WTC11 (cell line): Measurements from ENCODE around the gene SYT1. TPM values are rescaled to one million over a fixed set of nuclear protein-coding genes. Genes with fewer than 3 reads are reported as not detected.
"Not testable (repeated sequence)": the region's sequence is repeated elsewhere in the genome, so short reads cannot be mapped to it uniquely, and the experiment has no call there.

Experiments
- ATAC-seq: fragments of 200-7000 bp; cut with Tn5 transposase; 2 replicates; pipeline ENCODE4 v1.10.0; 2021; ENCODE audit warnings: mild to moderate bottlenecking, moderate library complexity
- CTCF ChIA-PET: fragments of 300-600 bp; sonication (Branson Sonifier 250); formaldehyde crosslinking; loops from one replicate; lab custom pipeline; 2021; ENCODE audit warnings: antibody characterized with exemption; lab: Charles Lee
- POLR2A ChIA-PET: fragments of 350-600 bp; sonication (Branson Sonifier 250); formaldehyde crosslinking; loops from one replicate; lab custom pipeline; 2021; ENCODE audit warnings: antibody characterized with exemption; lab: Charles Lee
- DNase-seq: peaks from one replicate; pipeline ENCODE4 v3.0.0; 2021; ENCODE audit warnings: low spot score
- H3K27ac Mint-ChIP-seq: 2 replicates; pipeline ENCODE4 v1.8.0; 2021; ENCODE audit warnings: mixed read lengths
- H3K27me3 Mint-ChIP-seq: 2 replicates; pipeline ENCODE4 v1.8.0; 2021; ENCODE audit warnings: low read depth, mild to moderate bottlenecking, moderate library complexity, mixed read lengths
- H3K36me3 Mint-ChIP-seq: 2 replicates; pipeline ENCODE4 v1.8.0; 2021; ENCODE audit warnings: mixed read lengths
- H3K4me1 Mint-ChIP-seq: 2 replicates; pipeline ENCODE4 v1.8.0; 2022; ENCODE audit warnings: mixed read lengths
- H3K4me3 Mint-ChIP-seq: 2 replicates; pipeline ENCODE4 v1.8.0; 2021; ENCODE audit warnings: mild to moderate bottlenecking, moderate library complexity, mixed read lengths
- H3K9me3 Mint-ChIP-seq: 2 replicates; pipeline ENCODE4 v1.8.0; 2021; ENCODE audit warnings: mixed read lengths
- AFF4 ChIP-seq: sonication (generic); formaldehyde crosslinking; IDR thresholded peaks from 2 replicates; pipeline ENCODE4 v1.8.1; 2023; ENCODE audit warnings: mild to moderate bottlenecking, missing genetic modification reagents, borderline replicate concordance
- CBFB ChIP-seq: sonication (generic); formaldehyde crosslinking; IDR thresholded peaks from 2 replicates; pipeline ENCODE4 v1.8.1; 2022; ENCODE audit warnings: mild to moderate bottlenecking, low read depth, missing genetic modification reagents
- FOXP1 ChIP-seq: sonication (generic); formaldehyde crosslinking; IDR thresholded peaks from 2 replicates; pipeline ENCODE4 v1.8.0; 2022; ENCODE audit warnings: missing genetic modification reagents, mild to moderate bottlenecking, moderate library complexity, borderline replicate concordance
- FOXP4 ChIP-seq: sonication (generic); formaldehyde crosslinking; IDR thresholded peaks from 2 replicates; pipeline ENCODE4 v1.8.0; 2022; ENCODE audit warnings: mild to moderate bottlenecking, missing genetic modification reagents
- GRHL2 ChIP-seq: fragments of 250-450 bp; sonication (Bioruptor Pico); IDR thresholded peaks from 2 replicates; pipeline ENCODE4 v1.8.0; 2022; ENCODE audit warnings: mild to moderate bottlenecking, moderate library complexity; ENCODE audit not compliant: insufficient replicate concordance, severe bottlenecking
- IRF2 ChIP-seq: sonication (generic); formaldehyde crosslinking; IDR thresholded peaks from 2 replicates; pipeline ENCODE4 v1.8.0; 2022; ENCODE audit warnings: low read depth, missing genetic modification reagents, borderline replicate concordance
- NR2C2 ChIP-seq: sonication (generic); formaldehyde crosslinking; IDR thresholded peaks from 2 replicates; pipeline ENCODE4 v1.8.0; 2022; ENCODE audit warnings: mild to moderate bottlenecking, missing genetic modification reagents
- PRRX2 ChIP-seq: fragments of 250-450 bp; sonication (Bioruptor Pico); IDR thresholded peaks from 2 replicates; pipeline ENCODE4 v1.8.0; 2021; ENCODE audit warnings: mild to moderate bottlenecking
- SOX15 ChIP-seq: fragments of 250-450 bp; sonication (Bioruptor Pico); IDR thresholded peaks from 2 replicates; pipeline ENCODE4 v1.9.0; 2021; ENCODE audit warnings: mild to moderate bottlenecking
- TCF7 ChIP-seq: sonication (generic); formaldehyde crosslinking; IDR thresholded peaks from 2 replicates; pipeline ENCODE4 v1.8.0; 2022; ENCODE audit warnings: mild to moderate bottlenecking, low read depth, missing genetic modification reagents, moderate library complexity
- TEAD1 ChIP-seq: sonication (generic); formaldehyde crosslinking; IDR thresholded peaks from 2 replicates; pipeline ENCODE4 v1.8.0; 2022; ENCODE audit warnings: mild to moderate bottlenecking, missing genetic modification reagents
- USF2 ChIP-seq: sonication (generic); formaldehyde crosslinking; IDR thresholded peaks from 2 replicates; pipeline ENCODE4 v1.8.1; 2023; ENCODE audit warnings: mild to moderate bottlenecking, missing genetic modification reagents, moderate library complexity
- ZNF138 ChIP-seq: sonication (generic); formaldehyde crosslinking; conservative IDR thresholded peaks from 2 replicates; pipeline ENCODE4 v1.8.1; 2022; ENCODE audit warnings: mild to moderate bottlenecking, moderate library complexity, missing genetic modification reagents
- ZNF219 ChIP-seq: sonication (generic); formaldehyde crosslinking; IDR thresholded peaks from 2 replicates; pipeline ENCODE4 v1.8.0; 2023; ENCODE audit warnings: missing genetic modification reagents, mild to moderate bottlenecking, borderline replicate concordance
- ZNF263 ChIP-seq: sonication (generic); formaldehyde crosslinking; IDR thresholded peaks from 2 replicates; pipeline ENCODE4 v1.8.1; 2022; ENCODE audit warnings: low read depth, mild to moderate bottlenecking, moderate library complexity, missing genetic modification reagents
- ZNF317 ChIP-seq: sonication (generic); formaldehyde crosslinking; IDR thresholded peaks from 2 replicates; pipeline ENCODE4 v1.8.1; 2023; ENCODE audit warnings: low read depth, mild to moderate bottlenecking, moderate library complexity, missing genetic modification reagents, borderline replicate concordance
- ZNF396 ChIP-seq: fragments of 250-450 bp; sonication (Bioruptor Pico); IDR thresholded peaks from 2 replicates; pipeline ENCODE4 v1.8.0; 2021; ENCODE audit warnings: mild to moderate bottlenecking, moderate library complexity, borderline replicate concordance
- ZNF423 ChIP-seq: fragments of 250-450 bp; sonication (Bioruptor Pico); IDR thresholded peaks from 2 replicates; pipeline ENCODE4 v2.1.2; 2022; ENCODE audit warnings: mild to moderate bottlenecking, moderate library complexity
- ZSCAN18 ChIP-seq: fragments of 250-450 bp; sonication (Bioruptor Pico); IDR thresholded peaks from 2 replicates; pipeline ENCODE4 v2.1.2; 2022; ENCODE audit warnings: mild to moderate bottlenecking, moderate library complexity
- total RNA-seq: library from RNA; stranded (reverse); gene quantifications from 3 replicates; pipeline ENCODE4 v1.2.3, GENCODE V29; 2021
- TF ChIP-seq, protein P1 (sequence below): sonication (generic); formaldehyde crosslinking; IDR thresholded peaks from 2 replicates; pipeline ENCODE4 v1.8.0; 2022; ENCODE audit warnings: mild to moderate bottlenecking, missing genetic modification reagents

The SYT1 gene
- total RNA-seq, 1 experiment from 2014 or later, result 45.2 TPM

GRCh38 chr12:78840518-78841019, 24.0 kb upstream of the SYT1 start:
- ATAC-seq (peak; percentile 41), DNase-seq (peak; percentile 20)
- H3K27me3 Mint-ChIP-seq, CTCF ChIA-PET, POLR2A ChIA-PET: not testable (repeated sequence)
- Mint-ChIP-seq H3K36me3 (peaks cover 20% of the 10 kb centered on the region), H3K4me1 (peaks cover 51% of the 10 kb centered on the region), H3K9me3 (peaks cover 23% of the 10 kb centered on the region)
- TF ChIP-seq TEAD1 (CRISPR knock-in tag), result peak; percentile 42; the same call in 1 of the 2 replicates
- TF ChIP-seq, all 79 proteins: peak for 1; not testable (repeated sequence) for 78
- peak overlapping the region; percentile 36 for H3K4me3 Mint-ChIP-seq
- H3K27ac Mint-ChIP-seq, result peak overlapping the region; percentile 94

DNA sequence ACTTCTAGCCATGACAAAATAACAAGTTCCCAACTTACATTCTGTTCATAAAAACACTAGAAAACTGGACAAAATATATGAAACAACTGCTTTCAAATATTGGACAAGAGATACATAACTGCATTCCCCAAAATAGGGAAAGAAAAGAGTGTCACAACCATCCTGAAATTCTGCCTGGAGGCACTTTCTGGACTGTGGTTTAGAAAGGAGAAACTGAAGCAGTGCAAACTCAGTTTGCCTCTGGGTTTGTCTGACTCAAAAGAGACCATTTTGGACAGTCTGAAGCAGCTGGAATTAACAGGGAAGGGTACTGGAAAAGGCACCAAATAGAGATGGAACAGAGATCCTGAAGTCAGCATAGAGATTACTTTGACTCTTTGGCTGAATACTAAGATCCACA, 11.3 kb upstream of the SYT1 start:
- no peak for ATAC-seq
- H3K27me3 Mint-ChIP-seq, result no peaks in the 10 kb centered on the region
- no peak overlapping the region for H3K4me3 Mint-ChIP-seq
- no peak overlapping the region for H3K27ac Mint-ChIP-seq
- CTCF ChIA-PET, result no interaction called here
- H3K36me3 Mint-ChIP-seq, result peaks cover 27% of the 10 kb centered on the region
- peaks cover 32% of the 10 kb centered on the region for H3K9me3 Mint-ChIP-seq
- no peaks in the 10 kb centered on the region for H3K4me1 Mint-ChIP-seq
- no peak for DNase-seq
- TF ChIP-seq ZNF423 (no peak), USF2 (CRISPR knock-in tag) (no peak), ZNF263 (CRISPR knock-in tag) (no peak), GRHL2 (CRISPR knock-in tag) (no peak), ZNF219 (CRISPR knock-in tag) (no peak), IRF2 (no peak), TCF7 (CRISPR knock-in tag) (no peak), PRRX2 (no peak), NR2C2 (CRISPR knock-in tag) (no peak), ZNF138 (CRISPR knock-in tag) (no peak), ZNF396 (CRISPR knock-in tag) (no peak)
- TF ChIP-seq, protein P1, sequence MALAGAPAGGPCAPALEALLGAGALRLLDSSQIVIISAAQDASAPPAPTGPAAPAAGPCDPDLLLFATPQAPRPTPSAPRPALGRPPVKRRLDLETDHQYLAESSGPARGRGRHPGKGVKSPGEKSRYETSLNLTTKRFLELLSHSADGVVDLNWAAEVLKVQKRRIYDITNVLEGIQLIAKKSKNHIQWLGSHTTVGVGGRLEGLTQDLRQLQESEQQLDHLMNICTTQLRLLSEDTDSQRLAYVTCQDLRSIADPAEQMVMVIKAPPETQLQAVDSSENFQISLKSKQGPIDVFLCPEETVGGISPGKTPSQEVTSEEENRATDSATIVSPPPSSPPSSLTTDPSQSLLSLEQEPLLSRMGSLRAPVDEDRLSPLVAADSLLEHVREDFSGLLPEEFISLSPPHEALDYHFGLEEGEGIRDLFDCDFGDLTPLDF (CRISPR knock-in tag), result no peak
- POLR2A ChIA-PET, result no interaction called here

DNA sequence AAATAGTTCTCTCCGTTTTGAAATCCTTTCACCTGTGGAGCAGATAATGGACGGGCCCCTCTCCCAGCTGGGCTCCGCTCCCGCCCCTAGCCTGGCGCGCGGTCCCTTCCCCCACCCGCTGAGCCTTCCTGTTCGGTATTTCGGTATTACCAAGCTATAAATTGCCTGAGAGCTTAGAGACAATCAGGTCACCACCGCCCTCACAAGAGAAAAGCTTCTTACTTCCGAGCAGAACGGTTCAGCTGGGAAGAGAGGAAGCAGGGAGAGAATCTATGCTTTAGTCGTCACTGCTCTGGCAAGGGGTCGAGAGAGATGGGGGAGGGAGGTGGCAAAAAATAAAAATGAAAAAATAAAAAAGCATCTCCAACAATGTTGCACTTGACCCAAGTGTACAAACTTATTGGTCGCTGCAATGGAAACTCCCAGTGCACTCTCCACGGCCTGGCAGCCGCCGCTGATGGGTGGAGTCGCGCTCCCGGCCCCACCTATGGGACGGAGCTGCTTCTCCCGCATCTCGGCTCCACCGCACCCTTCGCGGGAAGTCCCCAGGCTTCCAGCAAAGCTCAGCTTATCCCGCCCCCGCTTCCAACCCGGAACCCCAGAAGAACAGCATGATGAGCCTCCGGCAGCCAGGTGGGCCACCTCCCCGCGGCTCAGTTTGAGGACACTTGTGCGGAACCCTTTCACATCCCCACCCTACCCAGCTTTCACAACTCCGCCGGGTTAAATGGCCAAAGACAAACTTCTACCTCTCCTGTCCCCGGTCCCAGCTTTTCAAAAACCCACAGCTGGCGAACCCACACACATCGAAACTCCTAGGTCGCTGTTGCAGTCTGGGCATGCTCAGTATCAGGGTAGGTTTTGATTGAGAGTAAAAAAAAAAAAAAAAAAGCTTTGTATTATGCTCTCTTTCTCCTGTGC, 832 bp upstream of the SYT1 start:
- peak; percentile 81 for DNase-seq
- peaks cover 45% of the 10 kb centered on the region for H3K4me1 Mint-ChIP-seq
- no peaks in the 10 kb centered on the region for H3K27me3 Mint-ChIP-seq
- peak; percentile 50 for ATAC-seq
- no peaks in the 10 kb centered on the region for H3K36me3 Mint-ChIP-seq
- POLR2A ChIA-PET, result interaction anchor here (0.6 to 1.8 kb wide), 12 partner anchors 9 to 236 kb away, joined by 3 to 10 read pairs (median 4); no protein-coding TSS in a partner anchor
- H3K9me3 Mint-ChIP-seq, result peaks cover 3% of the 10 kb centered on the region; the same call in 1 of the 2 replicates
- peak overlapping the region; percentile 96 for H3K4me3 Mint-ChIP-seq
- CTCF ChIA-PET, result interaction anchor here (0.7 to 1.7 kb wide), 5 partner anchors 10 to 302 kb away, joined by 3 to 6 read pairs (median 3); no protein-coding TSS in a partner anchor
- H3K27ac Mint-ChIP-seq, result peak overlapping the region; percentile 99
- TF ChIP-seq CBFB (CRISPR knock-in tag) (0 out of 2 replicates have a peak, but pooled peaks have one; percentile 39), FOXP1 (peak; percentile 25; the same call in 1 of the 2 replicates), AFF4 (peak; percentile 72; the same call in 1 of the 2 replicates), ZSCAN18 (no peak), ZNF317 (CRISPR knock-in tag) (no peak), FOXP4 (peak; percentile 63; the same call in 1 of the 2 replicates), SOX15 (CRISPR knock-in tag) (no peak)
